Measurements from ENCODE around the gene SEMA3B. TPM values are rescaled to one million over a fixed set of nuclear protein-coding genes. Genes with fewer than 3 reads are reported as not detected.

SEMA3B gene
- total and polyA plus RNA-seq, 2 experiments from 2014 or later, result 2.4 to 3.3 TPM

DNA sequence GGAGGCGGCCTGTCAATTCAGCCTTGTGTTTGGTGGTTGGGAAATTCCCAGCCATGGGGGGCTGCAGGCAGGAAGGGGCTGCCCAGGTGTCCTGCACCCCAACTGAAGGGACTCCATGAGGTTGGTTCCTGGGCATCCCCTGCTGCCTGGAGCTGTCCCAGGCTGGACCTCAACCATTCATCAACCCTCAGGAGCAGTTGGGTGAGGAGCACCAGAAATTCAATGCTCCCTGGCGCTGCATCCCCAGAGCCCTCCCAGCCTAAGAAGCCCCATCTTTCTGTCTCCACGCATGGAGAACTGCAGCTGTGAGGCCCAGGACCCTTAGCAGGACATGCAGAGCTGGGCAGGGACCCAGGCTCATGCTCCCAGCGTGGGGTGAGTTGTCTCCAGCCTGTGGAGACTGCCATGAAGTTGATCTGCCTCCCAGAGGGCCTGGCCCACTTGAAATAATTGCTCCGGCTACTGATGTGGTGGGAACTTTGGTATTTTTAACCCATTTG lies 8.0 kb upstream of the SEMA3B start:
- Histone ChIP-seq H3K9me2 (ENCODE audit: insufficient read depth) (no peaks in the 10 kb centered on the region), H3K36me3 (ENCODE audit: insufficient read depth) (peaks cover 14% of the 10 kb centered on the region), H3K27ac (ENCODE audit: low read depth) (no peak overlapping the region), H3K4me2 (peak overlapping the region; percentile 83), H3K4me3 (peak overlapping the region; percentile 77), H3K4me1 (ENCODE audit: insufficient read depth) (peaks cover 30% of the 10 kb centered on the region), H3K27me3 (ENCODE audit: insufficient read depth) (no peaks in the 10 kb centered on the region), H3K79me2 (replicated peaks; ENCODE audit: insufficient read depth) (no peaks in the 10 kb centered on the region), H4K20me1 (replicated peaks; ENCODE audit: insufficient read depth) (no peaks in the 10 kb centered on the region; the same call in 1 of the 2 replicates), H2AFZ (no peak overlapping the region), H3F3A (replicated peaks; ENCODE audit: low read depth) (peaks cover 33% of the 10 kb centered on the region)
- peaks cover 27% of the 10 kb centered on the region for H3K27me3 Mint-ChIP-seq (ENCODE audit: insufficient read depth, low read depth, poor library complexity)
- no peak for ATAC-seq
- H3K36me3 Mint-ChIP-seq (ENCODE audit: low read depth), result peaks cover 37% of the 10 kb centered on the region
- peaks cover 43% of the 10 kb centered on the region for H3K4me1 Mint-ChIP-seq
- peak overlapping the region; percentile 70 for H3K4me3 Mint-ChIP-seq
- DNase-seq (ENCODE audit: low spot score), result no peak
- no peak overlapping the region; the same call in 1 of the 2 replicates for H3K27ac Mint-ChIP-seq
- no peak for TF ChIP-seq EZH2 (IDR thresholded peaks at IDR 0.05; ENCODE audit: low read depth, unreplicated experiment)
- TF ChIP-seq STAT1 (IDR thresholded peaks at IDR 0.05; ENCODE audit: unreplicated experiment), result no peak
- TF ChIP-seq, protein P1, sequence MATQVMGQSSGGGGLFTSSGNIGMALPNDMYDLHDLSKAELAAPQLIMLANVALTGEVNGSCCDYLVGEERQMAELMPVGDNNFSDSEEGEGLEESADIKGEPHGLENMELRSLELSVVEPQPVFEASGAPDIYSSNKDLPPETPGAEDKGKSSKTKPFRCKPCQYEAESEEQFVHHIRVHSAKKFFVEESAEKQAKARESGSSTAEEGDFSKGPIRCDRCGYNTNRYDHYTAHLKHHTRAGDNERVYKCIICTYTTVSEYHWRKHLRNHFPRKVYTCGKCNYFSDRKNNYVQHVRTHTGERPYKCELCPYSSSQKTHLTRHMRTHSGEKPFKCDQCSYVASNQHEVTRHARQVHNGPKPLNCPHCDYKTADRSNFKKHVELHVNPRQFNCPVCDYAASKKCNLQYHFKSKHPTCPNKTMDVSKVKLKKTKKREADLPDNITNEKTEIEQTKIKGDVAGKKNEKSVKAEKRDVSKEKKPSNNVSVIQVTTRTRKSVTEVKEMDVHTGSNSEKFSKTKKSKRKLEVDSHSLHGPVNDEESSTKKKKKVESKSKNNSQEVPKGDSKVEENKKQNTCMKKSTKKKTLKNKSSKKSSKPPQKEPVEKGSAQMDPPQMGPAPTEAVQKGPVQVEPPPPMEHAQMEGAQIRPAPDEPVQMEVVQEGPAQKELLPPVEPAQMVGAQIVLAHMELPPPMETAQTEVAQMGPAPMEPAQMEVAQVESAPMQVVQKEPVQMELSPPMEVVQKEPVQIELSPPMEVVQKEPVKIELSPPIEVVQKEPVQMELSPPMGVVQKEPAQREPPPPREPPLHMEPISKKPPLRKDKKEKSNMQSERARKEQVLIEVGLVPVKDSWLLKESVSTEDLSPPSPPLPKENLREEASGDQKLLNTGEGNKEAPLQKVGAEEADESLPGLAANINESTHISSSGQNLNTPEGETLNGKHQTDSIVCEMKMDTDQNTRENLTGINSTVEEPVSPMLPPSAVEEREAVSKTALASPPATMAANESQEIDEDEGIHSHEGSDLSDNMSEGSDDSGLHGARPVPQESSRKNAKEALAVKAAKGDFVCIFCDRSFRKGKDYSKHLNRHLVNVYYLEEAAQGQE (IDR thresholded peaks at IDR 0.05; ENCODE audit: unreplicated experiment), result no peak
- TF ChIP-seq NANOG (IDR thresholded peaks at IDR 0.05; ENCODE audit: borderline replicate concordance), result no peak
- TF ChIP-seq ZNF331 (CRISPR knock-in tag; IDR thresholded peaks at IDR 0.05; ENCODE audit: low read depth), result no peak
- TF ChIP-seq JUNB (IDR thresholded peaks at IDR 0.05; ENCODE audit: unreplicated experiment), result no peak
- TF ChIP-seq POLR2AphosphoS5 (IDR thresholded peaks at IDR 0.05; ENCODE audit: low read depth), result no peak
- TF ChIP-seq, protein P2, sequence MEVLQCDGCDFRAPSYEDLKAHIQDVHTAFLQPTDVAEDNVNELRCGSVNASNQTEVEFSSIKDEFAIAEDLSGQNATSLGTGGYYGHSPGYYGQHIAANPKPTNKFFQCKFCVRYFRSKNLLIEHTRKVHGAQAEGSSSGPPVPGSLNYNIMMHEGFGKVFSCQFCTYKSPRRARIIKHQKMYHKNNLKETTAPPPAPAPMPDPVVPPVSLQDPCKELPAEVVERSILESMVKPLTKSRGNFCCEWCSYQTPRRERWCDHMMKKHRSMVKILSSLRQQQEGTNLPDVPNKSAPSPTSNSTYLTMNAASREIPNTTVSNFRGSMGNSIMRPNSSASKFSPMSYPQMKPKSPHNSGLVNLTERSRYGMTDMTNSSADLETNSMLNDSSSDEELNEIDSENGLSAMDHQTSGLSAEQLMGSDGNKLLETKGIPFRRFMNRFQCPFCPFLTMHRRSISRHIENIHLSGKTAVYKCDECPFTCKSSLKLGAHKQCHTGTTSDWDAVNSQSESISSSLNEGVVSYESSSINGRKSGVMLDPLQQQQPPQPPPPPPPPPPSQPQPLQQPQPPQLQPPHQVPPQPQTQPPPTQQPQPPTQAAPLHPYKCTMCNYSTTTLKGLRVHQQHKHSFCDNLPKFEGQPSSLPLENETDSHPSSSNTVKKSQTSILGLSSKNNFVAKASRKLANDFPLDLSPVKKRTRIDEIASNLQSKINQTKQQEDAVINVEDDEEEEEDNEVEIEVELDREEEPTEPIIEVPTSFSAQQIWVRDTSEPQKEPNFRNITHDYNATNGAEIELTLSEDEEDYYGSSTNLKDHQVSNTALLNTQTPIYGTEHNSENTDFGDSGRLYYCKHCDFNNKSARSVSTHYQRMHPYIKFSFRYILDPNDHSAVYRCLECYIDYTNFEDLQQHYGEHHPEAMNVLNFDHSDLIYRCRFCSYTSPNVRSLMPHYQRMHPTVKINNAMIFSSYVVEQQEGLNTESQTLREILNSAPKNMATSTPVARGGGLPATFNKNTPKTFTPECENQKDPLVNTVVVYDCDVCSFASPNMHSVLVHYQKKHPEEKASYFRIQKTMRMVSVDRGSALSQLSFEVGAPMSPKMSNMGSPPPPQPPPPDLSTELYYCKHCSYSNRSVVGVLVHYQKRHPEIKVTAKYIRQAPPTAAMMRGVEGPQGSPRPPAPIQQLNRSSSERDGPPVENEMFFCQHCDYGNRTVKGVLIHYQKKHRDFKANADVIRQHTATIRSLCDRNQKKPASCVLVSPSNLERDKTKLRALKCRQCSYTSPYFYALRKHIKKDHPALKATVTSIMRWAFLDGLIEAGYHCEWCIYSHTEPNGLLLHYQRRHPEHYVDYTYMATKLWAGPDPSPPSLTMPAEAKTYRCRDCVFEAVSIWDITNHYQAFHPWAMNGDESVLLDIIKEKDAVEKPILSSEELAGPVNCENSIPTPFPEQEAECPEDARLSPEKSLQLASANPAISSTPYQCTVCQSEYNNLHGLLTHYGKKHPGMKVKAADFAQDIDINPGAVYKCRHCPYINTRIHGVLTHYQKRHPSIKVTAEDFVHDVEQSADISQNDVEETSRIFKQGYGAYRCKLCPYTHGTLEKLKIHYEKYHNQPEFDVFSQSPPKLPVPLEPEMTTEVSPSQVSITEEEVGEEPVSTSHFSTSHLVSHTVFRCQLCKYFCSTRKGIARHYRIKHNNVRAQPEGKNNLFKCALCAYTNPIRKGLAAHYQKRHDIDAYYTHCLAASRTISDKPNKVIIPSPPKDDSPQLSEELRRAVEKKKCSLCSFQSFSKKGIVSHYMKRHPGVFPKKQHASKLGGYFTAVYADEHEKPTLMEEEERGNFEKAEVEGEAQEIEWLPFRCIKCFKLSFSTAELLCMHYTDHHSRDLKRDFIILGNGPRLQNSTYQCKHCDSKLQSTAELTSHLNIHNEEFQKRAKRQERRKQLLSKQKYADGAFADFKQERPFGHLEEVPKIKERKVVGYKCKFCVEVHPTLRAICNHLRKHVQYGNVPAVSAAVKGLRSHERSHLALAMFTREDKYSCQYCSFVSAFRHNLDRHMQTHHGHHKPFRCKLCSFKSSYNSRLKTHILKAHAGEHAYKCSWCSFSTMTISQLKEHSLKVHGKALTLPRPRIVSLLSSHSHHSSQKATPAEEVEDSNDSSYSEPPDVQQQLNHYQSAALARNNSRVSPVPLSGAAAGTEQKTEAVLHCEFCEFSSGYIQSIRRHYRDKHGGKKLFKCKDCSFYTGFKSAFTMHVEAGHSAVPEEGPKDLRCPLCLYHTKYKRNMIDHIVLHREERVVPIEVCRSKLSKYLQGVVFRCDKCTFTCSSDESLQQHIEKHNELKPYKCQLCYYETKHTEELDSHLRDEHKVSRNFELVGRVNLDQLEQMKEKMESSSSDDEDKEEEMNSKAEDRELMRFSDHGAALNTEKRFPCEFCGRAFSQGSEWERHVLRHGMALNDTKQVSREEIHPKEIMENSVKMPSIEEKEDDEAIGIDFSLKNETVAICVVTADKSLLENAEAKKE (CRISPR knock-in tag; IDR thresholded peaks at IDR 0.05), result no peak
- TF ChIP-seq EZH2phosphoT487 (IDR thresholded peaks at IDR 0.05; ENCODE audit: unreplicated experiment), result no peak
- TF ChIP-seq ZNF114 (CRISPR knock-in tag; IDR thresholded peaks at IDR 0.05), result no peak
- no peak for TF ChIP-seq CREB1 (CRISPR knock-in tag; IDR thresholded peaks at IDR 0.05; ENCODE audit: low read depth)
- TF ChIP-seq, protein P3, sequence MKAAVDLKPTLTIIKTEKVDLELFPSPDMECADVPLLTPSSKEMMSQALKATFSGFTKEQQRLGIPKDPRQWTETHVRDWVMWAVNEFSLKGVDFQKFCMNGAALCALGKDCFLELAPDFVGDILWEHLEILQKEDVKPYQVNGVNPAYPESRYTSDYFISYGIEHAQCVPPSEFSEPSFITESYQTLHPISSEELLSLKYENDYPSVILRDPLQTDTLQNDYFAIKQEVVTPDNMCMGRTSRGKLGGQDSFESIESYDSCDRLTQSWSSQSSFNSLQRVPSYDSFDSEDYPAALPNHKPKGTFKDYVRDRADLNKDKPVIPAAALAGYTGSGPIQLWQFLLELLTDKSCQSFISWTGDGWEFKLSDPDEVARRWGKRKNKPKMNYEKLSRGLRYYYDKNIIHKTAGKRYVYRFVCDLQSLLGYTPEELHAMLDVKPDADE (IDR thresholded peaks at IDR 0.05), result no peak
- TF ChIP-seq, protein P4, sequence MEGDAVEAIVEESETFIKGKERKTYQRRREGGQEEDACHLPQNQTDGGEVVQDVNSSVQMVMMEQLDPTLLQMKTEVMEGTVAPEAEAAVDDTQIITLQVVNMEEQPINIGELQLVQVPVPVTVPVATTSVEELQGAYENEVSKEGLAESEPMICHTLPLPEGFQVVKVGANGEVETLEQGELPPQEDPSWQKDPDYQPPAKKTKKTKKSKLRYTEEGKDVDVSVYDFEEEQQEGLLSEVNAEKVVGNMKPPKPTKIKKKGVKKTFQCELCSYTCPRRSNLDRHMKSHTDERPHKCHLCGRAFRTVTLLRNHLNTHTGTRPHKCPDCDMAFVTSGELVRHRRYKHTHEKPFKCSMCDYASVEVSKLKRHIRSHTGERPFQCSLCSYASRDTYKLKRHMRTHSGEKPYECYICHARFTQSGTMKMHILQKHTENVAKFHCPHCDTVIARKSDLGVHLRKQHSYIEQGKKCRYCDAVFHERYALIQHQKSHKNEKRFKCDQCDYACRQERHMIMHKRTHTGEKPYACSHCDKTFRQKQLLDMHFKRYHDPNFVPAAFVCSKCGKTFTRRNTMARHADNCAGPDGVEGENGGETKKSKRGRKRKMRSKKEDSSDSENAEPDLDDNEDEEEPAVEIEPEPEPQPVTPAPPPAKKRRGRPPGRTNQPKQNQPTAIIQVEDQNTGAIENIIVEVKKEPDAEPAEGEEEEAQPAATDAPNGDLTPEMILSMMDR (conservative IDR thresholded peaks at IDR 0.05; ENCODE audit: low read depth in 2 of 2), result no peak
- no peaks in the 10 kb centered on the region for H3K9me3 Mint-ChIP-seq
